Thoracic aorta (tissue), 2 donors: ENCODE results near the gene RUNX1. TPM values are rescaled to one million over a fixed set of nuclear protein-coding genes. Genes with fewer than 3 reads are reported as not detected.

Experiments used
- ATAC-seq: fragments of 150-250 bp; one replicate; pipeline ENCODE4 v1.8.0; 2017; ENCODE audit warnings: low read depth; ENCODE audit not compliant: insufficient number of reproducible peaks, low FRiP score
- DNase-seq: peaks from one replicate; pipeline ENCODE4 v3.0.0-alpha.2; 2020; ENCODE audit warnings: low spot score
- H3K27ac ChIP-seq, 2 donors: fragments of 200-600 bp; sonication (generic); 1 replicate in 1 of 2; 2 replicates in 1 of 2; pipeline ENCODE4 v1.5.1; 2016; ENCODE audit warnings: mild to moderate bottlenecking in 2 of 2, moderate library complexity in 2 of 2
- H3K27me3 ChIP-seq: fragments of 200-600 bp; sonication (generic); replicated peaks from 2 replicates; pipeline ENCODE4 v1.6.0; 2016; ENCODE audit warnings: mild to moderate bottlenecking; ENCODE audit not compliant: insufficient read depth
- H3K36me3 ChIP-seq: fragments of 200-600 bp; sonication (generic); one replicate; pipeline ENCODE4 v1.5.1; 2016
- H3K4me1 ChIP-seq, 2 donors: fragments of 200-600 bp; sonication (generic); 1 replicate in 1 of 2; 2 replicates in 1 of 2; pipeline versions ENCODE4 v1.5.1 to v1.6.0; 2016; ENCODE audit warnings: low read depth in 2 of 2, mild to moderate bottlenecking in 1 of 2; ENCODE audit not compliant: control insufficient read depth in 1 of 2
- H3K4me3 ChIP-seq: fragments of 200-600 bp; sonication (generic); 2 replicates; pipeline ENCODE4 v1.5.1; 2016; ENCODE audit warnings: mild to moderate bottlenecking
- H3K9me3 ChIP-seq: fragments of 200-600 bp; sonication (generic); 2 replicates; pipeline ENCODE4 v1.5.1; 2016
- CTCF ChIP-seq: fragments of 200-600 bp; sonication (generic); IDR thresholded peaks from one replicate; pipeline ENCODE4 v1.5.1; 2019; ENCODE audit warnings: antibody characterized with exemption
- total RNA-seq, 2 donors: library from RNA; depleted of rRNA; stranded (reverse); fragments of >200 nt; gene quantifications; one replicate each; pipeline versions ENCODE4 v1.1.0 to v1.2.3, GENCODE V29; 2016

RUNX1 gene
- total RNA-seq, 2 donors from 2014 or later = 47.4 to 64.7 TPM

GRCh38 chr21:34857874-34858273, 191.2 kb downstream of the RUNX1 start:
- ATAC-seq = no peak
- H3K36me3 ChIP-seq = peaks cover 4% of the 10 kb centered on the region
- H3K4me3 ChIP-seq = no peak overlapping the region
- no peak for DNase-seq
- H3K9me3 ChIP-seq = no peaks in the 10 kb centered on the region
- H3K27ac ChIP-seq = no peak overlapping the region
- no peak for TF ChIP-seq CTCF
- no peaks in the 10 kb centered on the region for H3K27me3 ChIP-seq
- H3K4me1 ChIP-seq = no peaks in the 10 kb centered on the region

- Histone ChIP-seq H3K4me3 (no peak overlapping the region), H3K36me3 (peaks cover 4% of the 10 kb centered on the region), H3K27ac (no peak overlapping the region), H3K27me3 (no peaks in the 10 kb centered on the region), H3K4me1 (no peaks in the 10 kb centered on the region), H3K9me3 (no peaks in the 10 kb centered on the region)
- DNase-seq (no peak), ATAC-seq (no peak)
- no peak for TF ChIP-seq CTCF
These were observed 191.9 kb downstream of the RUNX1 start for GRCh38 chr21:34857122-34857713.

- Histone ChIP-seq H3K9me3 (no peaks in the 10 kb centered on the region), H3K36me3 (peaks cover 4% of the 10 kb centered on the region), H3K4me3 (no peak overlapping the region), H3K27me3 (no peaks in the 10 kb centered on the region), H3K27ac (no peak overlapping the region), H3K4me1 (no peaks in the 10 kb centered on the region)
- no peak for ATAC-seq
- TF ChIP-seq CTCF = no peak
- DNase-seq = no peak
These were observed 196.7 kb downstream of the RUNX1 start for GRCh38 chr21:34852448-34852847.

GRCh38 chr21:34850166-34850690, 198.9 kb downstream of the RUNX1 start:
- no peak for DNase-seq
- H3K27ac ChIP-seq = no peak overlapping the region
- no peak for TF ChIP-seq CTCF
- H3K27me3 ChIP-seq = no peaks in the 10 kb centered on the region
- H3K4me1 ChIP-seq = peaks cover 17 to 19% of the 10 kb centered on the region in 2 donors
- no peak for ATAC-seq
- no peaks in the 10 kb centered on the region for H3K36me3 ChIP-seq
- no peaks in the 10 kb centered on the region for H3K9me3 ChIP-seq
- H3K4me3 ChIP-seq = no peak overlapping the region

GRCh38 chr21:34846601-34847112, 202.4 kb downstream of the RUNX1 start:
- peaks cover 27 to 38% of the 10 kb centered on the region in 2 donors for H3K4me1 ChIP-seq
- H3K9me3 ChIP-seq = no peaks in the 10 kb centered on the region
- H3K4me3 ChIP-seq = no peak overlapping the region
- no peak for DNase-seq
- no peak for TF ChIP-seq CTCF
- H3K27me3 ChIP-seq = no peaks in the 10 kb centered on the region
- H3K27ac ChIP-seq = peak overlapping the region in 1 of 2 donors; percentile 1
- H3K36me3 ChIP-seq = no peaks in the 10 kb centered on the region
- no peak for ATAC-seq
